Neural cell (in vitro differentiated cells): ENCODE measurements around the gene DTNBP1. TPM values are rescaled to one million over a fixed set of nuclear protein-coding genes. Genes with fewer than 3 reads are reported as not detected.

Experiments used
- H2AFZ ChIP-seq: fragments of 200-600, 300-800 bp; sonication (generic), shearing (Covaris generic); 2 replicates; pipeline ENCODE4 v1.6.0; 2014; ENCODE audit warnings: low read depth, mild to moderate bottlenecking, antibody characterized with exemption, low read length, moderate library complexity
- H3F3A ChIP-seq: fragments of 200-600 bp; shearing (Covaris generic); 2 replicates; pipeline ENCODE4 v1.6.1; 2016; ENCODE audit warnings: mild to moderate bottlenecking, moderate library complexity, mixed read lengths, antibody characterized with exemption, low read length; ENCODE audit not compliant: insufficient read depth, poor library complexity, severe bottlenecking
- H3K27ac ChIP-seq: fragments of 200-600, 300-800 bp; sonication (generic), shearing (Covaris generic); 2 replicates; pipeline ENCODE4 v1.5.1; 2014; ENCODE audit warnings: mild to moderate bottlenecking, low read length, moderate library complexity
- H3K27me3 ChIP-seq: fragments of 300-800, 200-600 bp; sonication (generic), shearing (Covaris generic); 2 replicates; pipeline ENCODE4 v1.6.0; 2014; ENCODE audit warnings: mild to moderate bottlenecking, low read depth, low read length, moderate library complexity; ENCODE audit not compliant: insufficient read depth
- H3K36me3 ChIP-seq: fragments of 300-800, 200-600 bp; sonication (generic), shearing (Covaris generic); 2 replicates; pipeline ENCODE4 v1.5.1; 2014; ENCODE audit warnings: mild to moderate bottlenecking, antibody characterized with exemption, low read length, moderate library complexity; ENCODE audit not compliant: insufficient read depth
- H3K4me2 ChIP-seq: fragments of 300-800, 200-600 bp; sonication (generic), shearing (Covaris generic); 2 replicates; pipeline ENCODE4 v1.6.0; 2014; ENCODE audit warnings: mild to moderate bottlenecking, low read length
- H3K4me3 ChIP-seq: fragments of 300-800, 200-600 bp; sonication (generic), shearing (Covaris generic); 2 replicates; pipeline ENCODE4 v1.5.1; 2014; ENCODE audit warnings: mild to moderate bottlenecking, low read length, moderate library complexity
- H3K79me2 ChIP-seq: fragments of 200-600 bp; shearing (Covaris generic); replicated peaks from 2 replicates; pipeline ENCODE4 v1.6.0; 2014; ENCODE audit warnings: mild to moderate bottlenecking, low read length, moderate library complexity; ENCODE audit not compliant: insufficient read depth
- H3K9ac ChIP-seq: fragments of 300-800, 200-600 bp; sonication (generic), shearing (Covaris generic); 2 replicates; pipeline ENCODE4 v1.6.1; 2016; ENCODE audit warnings: mild to moderate bottlenecking, low read length, mixed read lengths
- H3K9me2 ChIP-seq: fragments of 200-600 bp; shearing (Covaris generic); 2 replicates; pipeline ENCODE4 v1.6.1; 2016; ENCODE audit warnings: mild to moderate bottlenecking, low read length, mixed read lengths; ENCODE audit not compliant: insufficient read depth
- H3K9me3 ChIP-seq: fragments of 200-600, 300-800 bp; sonication (generic), shearing (Covaris generic); 2 replicates; pipeline ENCODE4 v1.6.1; 2016; ENCODE audit warnings: mild to moderate bottlenecking, mixed run types, low read length, moderate library complexity, mixed read lengths
- H4K20me1 ChIP-seq: fragments of 200-600 bp; shearing (Covaris generic); 2 replicates; pipeline ENCODE4 v1.6.1; 2016; ENCODE audit warnings: mild to moderate bottlenecking, mixed run types; ENCODE audit not compliant: insufficient read depth
- EP300 ChIP-seq: fragments of 450-650 bp; conservative IDR thresholded peaks from 2 replicates; pipeline ENCODE4 v1.6.1; 2014; ENCODE audit warnings: antibody characterized with exemption, mild to moderate bottlenecking, moderate library complexity; ENCODE audit not compliant: poor library complexity, severe bottlenecking
- EZH2 ChIP-seq: fragments of 200-600, 300-800 bp; shearing (Covaris generic), sonication (generic); IDR thresholded peaks from 2 replicates; pipeline ENCODE4 v1.6.1; 2014; ENCODE audit warnings: antibody characterized with exemption, low read length, borderline replicate concordance, mild to moderate bottlenecking; ENCODE audit not compliant: insufficient read depth, poor library complexity, severe bottlenecking
- MXI1 ChIP-seq: fragments of 450-650 bp; conservative IDR thresholded peaks from 2 replicates; pipeline ENCODE4 v1.6.1; 2014; ENCODE audit warnings: antibody characterized with exemption, mild to moderate bottlenecking; ENCODE audit not compliant: poor library complexity, severe bottlenecking
- POLR2AphosphoS5 ChIP-seq: IDR thresholded peaks from 2 replicates; pipeline ENCODE4 v1.6.1; 2012
- RAD21 ChIP-seq: fragments of 450-650 bp; conservative IDR thresholded peaks from 2 replicates; pipeline ENCODE4 v1.6.1; 2014; ENCODE audit warnings: antibody characterized with exemption, mild to moderate bottlenecking, moderate library complexity
- SMC3 ChIP-seq: fragments of 450-650 bp; conservative IDR thresholded peaks from 2 replicates; pipeline ENCODE4 v1.6.1; 2014; ENCODE audit warnings: antibody characterized with exemption, mild to moderate bottlenecking, moderate library complexity; ENCODE audit not compliant: poor library complexity
- TAF1 ChIP-seq: IDR thresholded peaks from 2 replicates; pipeline ENCODE4 v1.6.1; 2012; ENCODE audit warnings: low read depth
- polyA plus RNA-seq: library from polyadenylated mRNA; depleted of rRNA; stranded (reverse); fragments of >200 nt; gene quantifications from 2 replicates; pipeline ENCODE4 v1.2.3, GENCODE V29; 2014
- TF ChIP-seq, protein P1 (sequence below): fragments of 450-650 bp; IDR thresholded peaks from 2 replicates; pipeline ENCODE4 v1.5.1; 2014; ENCODE audit warnings: antibody characterized with exemption, mild to moderate bottlenecking, moderate library complexity; ENCODE audit not compliant: poor library complexity, severe bottlenecking
- TF ChIP-seq, protein P2 (sequence below): IDR thresholded peaks from 2 replicates; pipeline ENCODE4 v1.6.1; 2012; ENCODE audit warnings: borderline replicate concordance

Gene DTNBP1
- polyA plus RNA-seq, 1 donor from 2014 or later, result 22.6 TPM

- Histone ChIP-seq H3K36me3 (no peaks in the 10 kb centered on the region), H3K4me2 (no peak overlapping the region), H4K20me1 (no peaks in the 10 kb centered on the region), H3K9me2 (no peaks in the 10 kb centered on the region), H3K27ac (no peak overlapping the region), H3K9me3 (no peaks in the 10 kb centered on the region), H3K4me3 (no peak overlapping the region), H3K79me2 (no peaks in the 10 kb centered on the region), H2AFZ (no peak overlapping the region), H3K27me3 (no peaks in the 10 kb centered on the region), H3F3A (no peaks in the 10 kb centered on the region), H3K9ac (no peak overlapping the region)
- TF ChIP-seq, protein P1, sequence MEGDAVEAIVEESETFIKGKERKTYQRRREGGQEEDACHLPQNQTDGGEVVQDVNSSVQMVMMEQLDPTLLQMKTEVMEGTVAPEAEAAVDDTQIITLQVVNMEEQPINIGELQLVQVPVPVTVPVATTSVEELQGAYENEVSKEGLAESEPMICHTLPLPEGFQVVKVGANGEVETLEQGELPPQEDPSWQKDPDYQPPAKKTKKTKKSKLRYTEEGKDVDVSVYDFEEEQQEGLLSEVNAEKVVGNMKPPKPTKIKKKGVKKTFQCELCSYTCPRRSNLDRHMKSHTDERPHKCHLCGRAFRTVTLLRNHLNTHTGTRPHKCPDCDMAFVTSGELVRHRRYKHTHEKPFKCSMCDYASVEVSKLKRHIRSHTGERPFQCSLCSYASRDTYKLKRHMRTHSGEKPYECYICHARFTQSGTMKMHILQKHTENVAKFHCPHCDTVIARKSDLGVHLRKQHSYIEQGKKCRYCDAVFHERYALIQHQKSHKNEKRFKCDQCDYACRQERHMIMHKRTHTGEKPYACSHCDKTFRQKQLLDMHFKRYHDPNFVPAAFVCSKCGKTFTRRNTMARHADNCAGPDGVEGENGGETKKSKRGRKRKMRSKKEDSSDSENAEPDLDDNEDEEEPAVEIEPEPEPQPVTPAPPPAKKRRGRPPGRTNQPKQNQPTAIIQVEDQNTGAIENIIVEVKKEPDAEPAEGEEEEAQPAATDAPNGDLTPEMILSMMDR, result no peak
- TF ChIP-seq EZH2, result no peak
- TF ChIP-seq MXI1, result no peak
- TF ChIP-seq POLR2AphosphoS5, result no peak
- no peak for TF ChIP-seq RAD21
- no peak for TF ChIP-seq SMC3
- TF ChIP-seq, protein P2, sequence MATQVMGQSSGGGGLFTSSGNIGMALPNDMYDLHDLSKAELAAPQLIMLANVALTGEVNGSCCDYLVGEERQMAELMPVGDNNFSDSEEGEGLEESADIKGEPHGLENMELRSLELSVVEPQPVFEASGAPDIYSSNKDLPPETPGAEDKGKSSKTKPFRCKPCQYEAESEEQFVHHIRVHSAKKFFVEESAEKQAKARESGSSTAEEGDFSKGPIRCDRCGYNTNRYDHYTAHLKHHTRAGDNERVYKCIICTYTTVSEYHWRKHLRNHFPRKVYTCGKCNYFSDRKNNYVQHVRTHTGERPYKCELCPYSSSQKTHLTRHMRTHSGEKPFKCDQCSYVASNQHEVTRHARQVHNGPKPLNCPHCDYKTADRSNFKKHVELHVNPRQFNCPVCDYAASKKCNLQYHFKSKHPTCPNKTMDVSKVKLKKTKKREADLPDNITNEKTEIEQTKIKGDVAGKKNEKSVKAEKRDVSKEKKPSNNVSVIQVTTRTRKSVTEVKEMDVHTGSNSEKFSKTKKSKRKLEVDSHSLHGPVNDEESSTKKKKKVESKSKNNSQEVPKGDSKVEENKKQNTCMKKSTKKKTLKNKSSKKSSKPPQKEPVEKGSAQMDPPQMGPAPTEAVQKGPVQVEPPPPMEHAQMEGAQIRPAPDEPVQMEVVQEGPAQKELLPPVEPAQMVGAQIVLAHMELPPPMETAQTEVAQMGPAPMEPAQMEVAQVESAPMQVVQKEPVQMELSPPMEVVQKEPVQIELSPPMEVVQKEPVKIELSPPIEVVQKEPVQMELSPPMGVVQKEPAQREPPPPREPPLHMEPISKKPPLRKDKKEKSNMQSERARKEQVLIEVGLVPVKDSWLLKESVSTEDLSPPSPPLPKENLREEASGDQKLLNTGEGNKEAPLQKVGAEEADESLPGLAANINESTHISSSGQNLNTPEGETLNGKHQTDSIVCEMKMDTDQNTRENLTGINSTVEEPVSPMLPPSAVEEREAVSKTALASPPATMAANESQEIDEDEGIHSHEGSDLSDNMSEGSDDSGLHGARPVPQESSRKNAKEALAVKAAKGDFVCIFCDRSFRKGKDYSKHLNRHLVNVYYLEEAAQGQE, result no peak
- TF ChIP-seq TAF1, result no peak
- TF ChIP-seq EP300, result no peak
Observed at GRCh38 chr6:15547400-15547799, 115.4 kb downstream of the DTNBP1 start.

DNA sequence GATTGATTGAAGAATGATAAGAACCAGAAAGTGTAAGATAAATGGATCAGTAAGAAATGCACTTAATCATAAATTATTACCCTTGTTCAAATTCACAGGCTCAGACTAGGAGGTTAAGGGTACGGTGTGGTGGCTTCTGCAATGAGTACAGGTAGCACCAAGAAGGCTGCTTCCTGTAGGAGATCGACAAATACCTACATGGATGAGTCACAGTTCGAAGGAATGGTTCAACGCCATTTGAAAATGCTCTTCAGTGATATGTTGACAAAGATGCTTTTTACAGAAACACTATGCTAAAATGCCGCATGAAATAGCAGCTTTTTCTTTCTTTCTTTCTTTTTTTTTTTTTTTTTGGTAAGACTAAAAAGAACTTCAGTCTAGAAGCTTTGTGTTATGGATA is 116.2 kb downstream of the DTNBP1 start:
- Histone ChIP-seq H4K20me1 (no peaks in the 10 kb centered on the region), H3K36me3 (no peaks in the 10 kb centered on the region), H3K4me3 (no peak overlapping the region), H3K9me3 (no peaks in the 10 kb centered on the region), H3K27me3 (no peaks in the 10 kb centered on the region), H3K9me2 (no peaks in the 10 kb centered on the region), H3F3A (no peaks in the 10 kb centered on the region), H3K79me2 (no peaks in the 10 kb centered on the region), H3K9ac (no peak overlapping the region), H2AFZ (no peak overlapping the region), H3K4me2 (no peak overlapping the region), H3K27ac (no peak overlapping the region)
- no peak for TF ChIP-seq TAF1
- TF ChIP-seq POLR2AphosphoS5, result no peak
- no peak for TF ChIP-seq EP300
- TF ChIP-seq, protein P2, result no peak
- TF ChIP-seq, protein P1, result no peak
- TF ChIP-seq EZH2, result no peak
- no peak for TF ChIP-seq RAD21
- no peak for TF ChIP-seq SMC3
- no peak for TF ChIP-seq MXI1
